Hematopoietic multipotent progenitor cell treated with erythropoietin and hydrocortisone succinate and interleukin-3 and kit ligand, for 15 days (in vitro differentiated cells): ENCODE measurements around the gene UPF1.

ENCODE experiments used
- DNase-seq: peaks from one replicate; pipeline ENCODE4 v3.0.0-alpha.2; 2015; ENCODE audit warnings: low spot score

UPF1 gene

GRCh38 chr19:18831524-18832305 lies at the start of gene UPF1:
TSS of gene UPF1 (plus strand) at chr19:18831959. CDS start at chr19:18832210, 251 bp downstream.
- peak; percentile 96 for DNase-seq

- DNase-seq, result no peak
Observed at GRCh38 chr19:18782559-18783225, 49.1 kb upstream of the UPF1 start.

GRCh38 chr19:18783958-18784785 lies 47.6 kb upstream of the UPF1 start:
- DNase-seq, result no peak

- DNase-seq, result no peak
Observed at GRCh38 chr19:18784786-18785120, 47.0 kb upstream of the UPF1 start.

- DNase-seq, result peak; percentile 85
Observed at GRCh38 chr19:18785179-18786124, 46.3 kb upstream of the UPF1 start.

GRCh38 chr19:18788529-18789421 lies 43.0 kb upstream of the UPF1 start:
- DNase-seq, result no peak

GRCh38 chr19:18789422-18789869 lies 42.3 kb upstream of the UPF1 start:
- DNase-seq, result no peak

- no peak for DNase-seq
Observed at GRCh38 chr19:18789883-18790565, 41.7 kb upstream of the UPF1 start.

GRCh38 chr19:18790566-18791314 lies 41.0 kb upstream of the UPF1 start, which contains the start of gene COMP:
TSS of gene COMP (minus strand) at chr19:18791305. CDS start at chr19:18791269, 36 bp downstream.
- DNase-seq, result no peak

GRCh38 chr19:18791315-18791678 lies 40.5 kb upstream of the UPF1 start:
- no peak for DNase-seq

- DNase-seq, result no peak
Observed at GRCh38 chr19:18792661-18793060, 39.1 kb upstream of the UPF1 start.

- no peak for DNase-seq
Observed at GRCh38 chr19:18793144-18794028, 38.4 kb upstream of the UPF1 start.

- no peak for DNase-seq
Observed at GRCh38 chr19:18794029-18794313, 37.8 kb upstream of the UPF1 start.

- DNase-seq, result no peak
Observed at GRCh38 chr19:18794692-18795091, 37.1 kb upstream of the UPF1 start.

GRCh38 chr19:18795540-18795939 lies 36.2 kb upstream of the UPF1 start:
- no peak for DNase-seq

- no peak for DNase-seq
Observed at GRCh38 chr19:18796239-18796638, 35.5 kb upstream of the UPF1 start.

- no peak for DNase-seq
Observed at GRCh38 chr19:18798384-18799352, 33.1 kb upstream of the UPF1 start.
